Non-pigmented ciliary epithelial cell (primary cell): ENCODE results near the gene ALDH9A1.
"Not testable (repeated sequence)": the region's sequence is repeated elsewhere in the genome, so short reads cannot be mapped to it uniquely, and the experiment has no call there.

Experiments
- DNase-seq: peaks from one replicate; pipeline ENCODE4 v3.0.0-alpha.2; 2010; ENCODE audit warnings: low read depth

ALDH9A1 gene

GRCh38 chr1:165697881-165698760 is at the start of gene ALDH9A1:
TSS of gene ALDH9A1 (minus strand) at chr1:165698562. CDS start at chr1:165698558, 4 bp downstream.
- no peak for DNase-seq

DNA sequence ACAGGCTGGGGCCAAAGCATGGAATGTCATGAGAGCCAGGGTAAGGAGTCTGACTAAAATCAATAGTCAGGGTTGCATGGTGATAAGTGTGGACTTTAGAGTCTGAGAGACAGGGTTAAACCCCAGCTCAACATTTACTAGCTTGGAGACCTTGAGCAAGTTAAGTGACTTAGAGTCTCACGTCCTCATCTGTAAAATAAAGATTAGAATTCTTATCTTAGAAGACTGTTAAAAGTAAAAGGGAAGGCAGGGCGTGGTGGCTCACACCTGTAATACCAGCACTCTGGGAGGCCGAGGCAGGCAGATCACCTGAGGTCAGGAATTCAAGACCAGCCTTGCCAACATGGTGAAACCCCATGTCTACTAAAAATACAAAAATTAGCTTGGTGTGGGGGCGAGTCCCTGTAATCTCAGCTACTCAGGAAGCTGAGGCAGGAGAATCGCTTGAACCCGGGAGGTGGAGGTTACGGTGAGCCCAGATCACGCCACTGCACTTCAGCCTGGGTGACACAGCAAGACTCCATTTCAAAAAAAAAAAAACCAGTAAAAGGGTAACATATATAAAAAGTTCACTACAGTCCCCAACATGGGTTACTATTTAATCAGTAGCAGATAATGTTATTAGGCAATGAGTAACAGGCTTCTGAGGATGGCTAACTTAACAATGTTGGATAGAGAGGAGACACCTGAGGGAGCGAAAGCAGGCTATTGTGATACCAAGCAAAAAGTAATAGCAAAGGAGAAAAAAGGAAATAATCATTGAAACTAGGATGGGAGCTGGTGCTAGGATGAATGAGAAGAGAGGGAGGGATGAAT is 49.5 kb upstream of the ALDH9A1 start:
- no peak for DNase-seq

GRCh38 chr1:165744913-165745312 is 46.6 kb upstream of the ALDH9A1 start:
- not testable (repeated sequence) for DNase-seq

DNA sequence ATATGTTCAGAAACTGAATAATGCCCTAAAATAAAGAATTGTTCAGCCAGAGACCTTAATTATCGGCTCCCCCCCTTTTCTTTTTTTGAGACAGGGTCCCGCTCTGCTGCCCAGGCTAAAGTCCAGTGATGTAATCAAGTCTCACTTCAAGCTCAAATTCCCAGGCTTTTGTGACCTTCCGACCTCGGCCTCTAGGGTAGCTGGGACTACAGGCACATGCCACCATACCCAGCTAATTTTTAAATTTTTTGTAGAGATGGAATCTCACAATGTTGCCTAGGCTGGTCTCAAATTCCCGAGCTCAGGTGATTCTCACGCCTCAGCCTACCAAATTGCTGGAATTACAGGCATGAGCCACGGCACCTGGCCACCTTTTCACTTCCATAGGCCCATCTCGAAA is 43.8 kb upstream of the ALDH9A1 start:
- DNase-seq: no peak

DNA sequence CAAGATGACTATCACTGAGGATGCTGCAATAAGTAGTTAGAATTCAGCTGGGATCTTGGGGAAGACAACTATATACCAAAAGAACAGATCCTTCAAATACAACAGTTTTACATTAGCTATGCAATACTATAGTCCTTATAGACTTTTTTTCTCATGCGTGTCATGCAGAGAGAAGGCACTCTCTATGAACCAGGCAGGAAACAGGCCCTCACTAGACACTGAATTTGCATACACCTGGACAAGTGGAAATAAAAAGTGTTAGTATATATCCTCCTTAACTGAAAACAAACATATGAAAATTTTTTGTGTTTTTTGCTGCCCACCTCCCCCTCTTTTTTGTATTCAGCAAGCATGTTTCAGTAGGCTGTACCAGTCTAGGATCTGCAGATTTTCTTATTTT is 40.4 kb upstream of the ALDH9A1 start:
- no peak for DNase-seq

- peak; percentile 2 for DNase-seq
Measured at GRCh38 chr1:165737196-165737595, 38.8 kb upstream of the ALDH9A1 start.

DNA sequence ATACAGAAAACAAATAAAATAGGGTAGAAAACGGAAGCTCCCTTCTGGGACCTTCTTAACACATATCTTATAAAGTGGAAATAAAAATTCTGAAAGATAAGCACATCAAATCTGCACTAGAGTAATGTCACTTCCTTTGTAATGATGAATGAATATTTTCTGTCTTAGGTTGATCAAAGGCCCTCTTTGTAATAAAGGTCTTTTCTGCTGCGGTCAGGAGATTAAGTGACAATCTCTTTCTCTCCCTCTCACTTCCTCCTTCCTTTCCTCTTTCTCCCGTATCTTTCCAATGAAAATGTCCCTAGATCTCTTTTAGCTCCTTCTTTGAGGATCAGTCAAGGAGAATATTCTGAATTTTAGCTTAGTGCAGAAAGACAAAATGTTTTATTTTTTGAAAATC is 36.5 kb upstream of the ALDH9A1 start:
- DNase-seq: no peak

DNA sequence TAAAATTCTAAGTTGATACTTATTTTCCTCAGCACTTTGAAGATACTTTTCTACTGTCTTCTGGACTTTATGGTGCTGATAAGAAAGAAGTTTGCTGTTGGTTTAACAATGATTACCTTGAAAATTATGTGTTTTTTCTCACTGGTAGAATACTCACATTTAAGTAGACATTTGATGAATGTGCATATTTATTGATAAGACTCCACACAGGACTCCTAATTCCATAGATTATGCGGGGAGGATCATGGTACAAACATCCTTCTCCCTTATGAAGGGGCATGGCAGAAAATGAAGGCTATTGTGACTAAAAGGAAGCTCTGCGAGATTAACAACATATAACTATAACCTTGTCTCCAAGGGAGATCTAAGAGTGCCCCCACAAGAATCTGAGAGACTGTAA is 28.5 kb upstream of the ALDH9A1 start:
- DNase-seq: no peak

GRCh38 chr1:165726169-165726568 is 27.8 kb upstream of the ALDH9A1 start:
- no peak for DNase-seq

DNA sequence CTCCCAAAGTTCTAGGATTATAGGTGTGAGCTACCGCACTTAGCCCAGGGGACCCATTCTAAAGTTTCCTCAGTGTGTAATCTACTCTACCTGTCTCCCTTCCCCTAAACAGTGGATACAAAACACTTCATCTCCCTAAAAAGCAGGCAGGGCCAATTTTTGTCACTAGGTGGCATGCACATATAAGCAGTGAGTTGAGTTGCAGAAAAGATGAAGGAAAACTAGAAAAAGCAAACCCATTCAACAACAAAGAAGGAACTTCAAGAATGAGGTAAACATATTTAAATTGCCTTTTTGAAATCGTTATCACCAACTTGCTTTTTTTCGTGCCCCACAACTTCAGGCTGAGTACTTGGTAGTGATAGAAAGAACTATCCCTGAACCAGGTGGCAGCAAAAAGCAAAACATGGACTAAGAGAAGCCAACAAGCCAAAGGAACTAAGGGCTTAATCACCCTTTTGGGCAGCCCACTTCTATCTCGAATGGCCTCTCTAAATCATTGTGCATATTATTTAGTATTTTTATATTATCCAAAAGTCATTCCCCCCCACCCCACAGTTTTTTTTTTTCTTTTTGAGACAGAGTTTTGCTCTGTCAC is 19.7 kb upstream of the ALDH9A1 start:
- DNase-seq: no peak

GRCh38 chr1:165716265-165717051 is 18.1 kb upstream of the ALDH9A1 start:
- DNase-seq: not testable (repeated sequence)

DNA sequence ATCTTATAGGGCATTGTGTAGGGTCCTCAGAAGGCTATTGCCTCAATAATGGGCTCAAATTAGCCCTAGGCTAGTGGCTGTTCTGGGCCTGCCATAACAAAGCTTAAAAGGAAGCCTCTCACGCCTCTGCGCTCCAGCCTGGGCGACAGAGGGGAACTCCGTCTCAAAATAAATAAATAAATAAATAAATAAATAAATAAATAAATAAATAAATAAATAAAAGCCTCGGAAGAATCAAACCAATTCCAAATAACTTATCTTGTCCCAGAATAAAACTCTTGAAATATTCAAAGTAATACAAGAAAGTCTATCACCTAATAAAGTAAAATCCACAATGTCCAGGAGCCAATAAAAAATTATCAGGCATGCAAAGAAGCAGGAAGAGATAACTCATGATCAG is 14.4 kb upstream of the ALDH9A1 start:
- DNase-seq: no peak

DNA sequence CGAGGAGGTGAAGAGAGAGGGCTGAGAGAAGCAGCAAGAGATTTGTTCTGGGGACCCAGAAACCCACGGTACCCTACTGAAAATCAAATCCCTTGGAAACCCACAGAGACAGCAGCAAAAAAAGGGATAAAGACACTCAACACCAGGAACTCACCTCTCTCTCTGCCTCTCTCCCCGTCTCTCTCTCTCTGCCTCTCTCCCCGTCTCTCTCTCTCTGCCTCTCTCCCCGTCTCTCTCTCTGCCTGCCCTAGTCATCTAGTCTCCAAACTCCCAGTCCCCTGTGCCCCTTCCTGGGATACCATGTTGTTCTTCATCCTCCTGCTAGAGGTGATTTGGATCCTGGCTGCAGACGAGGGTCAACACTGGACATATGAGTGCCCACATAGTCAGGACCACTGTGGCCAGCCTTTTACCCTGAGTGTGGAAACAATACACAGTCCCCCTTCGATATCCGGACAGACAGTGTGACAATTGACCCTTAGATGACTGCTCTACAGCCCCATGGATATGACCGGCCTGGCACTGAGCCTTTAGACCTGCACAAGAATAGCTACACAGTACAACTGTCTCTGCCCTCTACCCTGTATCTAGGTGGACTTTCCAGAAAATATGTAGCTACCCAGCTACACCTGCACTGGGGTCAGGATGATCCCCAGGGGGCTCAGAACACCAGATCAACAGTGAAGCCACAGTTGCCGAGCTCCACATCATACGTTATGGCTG is 9.8 kb upstream of the ALDH9A1 start:
- DNase-seq: no peak

- DNase-seq: no peak
Measured at GRCh38 chr1:165703648-165704047, 5.3 kb upstream of the ALDH9A1 start.

- not testable (repeated sequence) for DNase-seq
Measured at GRCh38 chr1:165701922-165702321, 3.6 kb upstream of the ALDH9A1 start.

DNA sequence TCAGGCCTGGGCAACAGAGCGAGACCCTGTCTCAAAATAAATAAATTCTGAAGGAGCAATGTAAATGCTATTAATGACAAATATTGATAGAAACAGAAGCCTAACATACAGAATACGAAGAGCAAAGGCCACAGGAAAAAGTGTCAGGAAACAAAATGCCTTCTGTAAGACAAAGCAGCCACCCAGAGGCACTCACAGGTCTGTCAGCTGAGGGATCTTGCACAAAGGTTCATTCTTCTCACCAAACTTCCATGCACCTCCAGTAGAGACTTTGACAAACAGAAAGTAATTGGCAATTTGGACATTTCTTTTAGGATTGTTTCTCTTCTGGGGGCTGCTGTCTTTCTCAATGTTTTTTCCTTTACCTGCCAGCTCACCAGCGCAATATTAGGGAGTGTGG is 1.2 kb upstream of the ALDH9A1 start:
- no peak for DNase-seq

DNA sequence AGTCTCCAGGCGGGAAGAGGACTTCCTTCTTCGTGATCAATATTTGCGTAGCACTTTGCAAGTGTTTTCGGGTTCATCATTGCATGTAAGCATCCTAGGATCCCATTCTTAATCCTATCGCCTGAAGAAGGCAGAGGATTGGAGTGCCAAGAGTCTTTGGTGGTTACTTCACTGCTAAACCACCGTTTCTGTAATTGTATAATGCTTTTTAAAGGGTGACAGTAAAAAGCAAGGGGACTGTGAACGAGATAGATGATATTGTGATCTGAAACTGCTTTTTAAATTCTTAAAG is 345 bp upstream of the ALDH9A1 start:
- no peak for DNase-seq

GRCh38 chr1:165697491-165697880 is 876 bp downstream of the ALDH9A1 start:
- no peak for DNase-seq

GRCh38 chr1:165696625-165697100 is 1.7 kb downstream of the ALDH9A1 start:
- DNase-seq: no peak

DNA sequence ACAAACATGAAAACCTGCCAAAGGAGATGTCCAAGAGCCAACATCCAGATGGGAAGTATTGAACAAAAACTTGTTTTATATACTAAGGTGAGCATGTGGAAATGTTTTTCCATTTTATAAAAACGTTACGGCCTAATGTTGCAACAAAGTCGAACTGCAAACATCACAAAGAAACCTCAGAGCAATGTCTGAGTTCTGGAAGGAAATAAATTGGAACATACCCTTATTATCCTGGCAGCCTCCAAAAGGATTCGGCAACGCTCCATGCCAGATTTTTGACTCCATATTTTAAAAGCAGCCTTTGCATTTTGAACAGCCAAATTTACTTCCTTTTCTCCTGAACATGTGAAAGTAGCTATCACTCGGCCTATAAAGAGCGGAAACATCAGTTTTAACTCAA is 3.3 kb downstream of the ALDH9A1 start:
- no peak for DNase-seq

DNA sequence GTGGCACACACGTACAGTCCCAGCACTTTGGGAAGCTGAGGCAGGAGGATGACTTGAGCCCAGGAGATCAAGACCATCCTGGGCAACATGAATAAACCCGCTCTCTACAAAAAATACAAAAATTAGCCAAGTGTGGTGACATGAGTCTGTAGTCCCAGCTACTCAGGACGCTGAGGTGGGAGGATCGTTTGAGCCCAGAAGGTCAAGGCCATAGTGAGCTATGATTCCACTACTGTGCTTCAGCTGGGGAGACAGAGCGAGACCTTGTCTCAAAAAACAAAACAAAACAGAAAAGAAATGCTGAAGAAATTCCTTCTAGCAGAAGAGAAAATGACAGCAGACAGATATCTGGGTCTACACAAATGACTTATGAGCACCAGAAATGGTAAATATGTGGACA is 10.3 kb downstream of the ALDH9A1 start:
- DNase-seq: no peak
